ENCODE results near the gene ANKFN1.

Gene ANKFN1

GRCh38 chr17:56545106-56545505 is 391.8 kb downstream of the ANKFN1 start:
- Histone ChIP-seq H3K9me3 (ENCODE audit: insufficient read depth, low read length) (no peaks in the 10 kb centered on the region), H3K9ac (ENCODE audit: low read length) (no peak overlapping the region), H3K4me3 (ENCODE audit: insufficient read depth, low read length, poor library complexity, severe bottlenecking) (no peak overlapping the region), H3K79me2 (ENCODE audit: insufficient read depth, low read length) (no peaks in the 10 kb centered on the region), H3K27me3 (ENCODE audit: low read length) (no peaks in the 10 kb centered on the region), H3K4me2 (ENCODE audit: low read depth, low read length, poor library complexity, severe bottlenecking) (no peak overlapping the region), H3F3A (ENCODE audit: insufficient read depth) (no peaks in the 10 kb centered on the region), H2AFZ (ENCODE audit: low read depth, low read length, severe bottlenecking) (no peak overlapping the region), H3K9me2 (replicated peaks; ENCODE audit: insufficient read depth, low read length) (no peaks in the 10 kb centered on the region), H3K36me3 (ENCODE audit: low read length) (no peaks in the 10 kb centered on the region), H4K20me1 (ENCODE audit: low read depth, low read length) (no peaks in the 10 kb centered on the region), H3K27ac (ENCODE audit: low read depth, low read length) (no peak overlapping the region)
- no peak for TF ChIP-seq EZH2phosphoT487 (conservative IDR thresholded peaks at IDR 0.05; ENCODE audit: low read length)
- TF ChIP-seq, protein P1, sequence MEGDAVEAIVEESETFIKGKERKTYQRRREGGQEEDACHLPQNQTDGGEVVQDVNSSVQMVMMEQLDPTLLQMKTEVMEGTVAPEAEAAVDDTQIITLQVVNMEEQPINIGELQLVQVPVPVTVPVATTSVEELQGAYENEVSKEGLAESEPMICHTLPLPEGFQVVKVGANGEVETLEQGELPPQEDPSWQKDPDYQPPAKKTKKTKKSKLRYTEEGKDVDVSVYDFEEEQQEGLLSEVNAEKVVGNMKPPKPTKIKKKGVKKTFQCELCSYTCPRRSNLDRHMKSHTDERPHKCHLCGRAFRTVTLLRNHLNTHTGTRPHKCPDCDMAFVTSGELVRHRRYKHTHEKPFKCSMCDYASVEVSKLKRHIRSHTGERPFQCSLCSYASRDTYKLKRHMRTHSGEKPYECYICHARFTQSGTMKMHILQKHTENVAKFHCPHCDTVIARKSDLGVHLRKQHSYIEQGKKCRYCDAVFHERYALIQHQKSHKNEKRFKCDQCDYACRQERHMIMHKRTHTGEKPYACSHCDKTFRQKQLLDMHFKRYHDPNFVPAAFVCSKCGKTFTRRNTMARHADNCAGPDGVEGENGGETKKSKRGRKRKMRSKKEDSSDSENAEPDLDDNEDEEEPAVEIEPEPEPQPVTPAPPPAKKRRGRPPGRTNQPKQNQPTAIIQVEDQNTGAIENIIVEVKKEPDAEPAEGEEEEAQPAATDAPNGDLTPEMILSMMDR (IDR thresholded peaks at IDR 0.05; ENCODE audit: insufficient read depth, low read length, poor library complexity, severe bottlenecking): no peak

DNA sequence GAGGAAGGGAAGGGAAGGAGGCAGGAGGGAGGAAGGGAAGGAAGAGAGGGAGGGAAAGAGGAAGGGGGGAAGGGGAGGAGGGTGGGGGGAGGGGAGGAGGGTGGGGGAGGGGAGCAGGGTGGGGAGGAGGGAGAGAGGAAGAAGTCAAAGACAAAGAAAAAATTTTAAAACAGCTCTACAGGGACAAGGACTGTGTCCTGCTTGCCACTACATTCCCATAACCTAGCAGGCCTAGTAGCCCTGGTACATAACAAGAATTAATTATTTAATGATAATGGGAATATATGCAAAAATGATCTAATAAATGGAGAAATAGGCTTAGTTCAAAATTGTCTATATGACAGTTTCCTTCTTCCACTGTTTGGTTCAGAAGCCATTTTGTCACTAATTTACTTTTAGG is 392.7 kb downstream of the ANKFN1 start:
- Histone ChIP-seq H3K27ac (ENCODE audit: low read depth, low read length) (no peak overlapping the region), H3K27me3 (ENCODE audit: low read length) (no peaks in the 10 kb centered on the region), H3K9ac (ENCODE audit: low read length) (no peak overlapping the region), H3K9me3 (ENCODE audit: insufficient read depth, low read length) (no peaks in the 10 kb centered on the region), H3K4me3 (ENCODE audit: insufficient read depth, low read length, poor library complexity, severe bottlenecking) (no peak overlapping the region), H4K20me1 (ENCODE audit: low read depth, low read length) (no peaks in the 10 kb centered on the region), H3K9me2 (replicated peaks; ENCODE audit: insufficient read depth, low read length) (no peaks in the 10 kb centered on the region), H3F3A (ENCODE audit: insufficient read depth) (no peaks in the 10 kb centered on the region), H3K36me3 (ENCODE audit: low read length) (no peaks in the 10 kb centered on the region), H2AFZ (ENCODE audit: low read depth, low read length, severe bottlenecking) (no peak overlapping the region), H3K79me2 (ENCODE audit: insufficient read depth, low read length) (no peaks in the 10 kb centered on the region), H3K4me2 (ENCODE audit: low read depth, low read length, poor library complexity, severe bottlenecking) (no peak overlapping the region)
- TF ChIP-seq, protein P1 (IDR thresholded peaks at IDR 0.05; ENCODE audit: insufficient read depth, low read length, poor library complexity, severe bottlenecking): no peak

DNA sequence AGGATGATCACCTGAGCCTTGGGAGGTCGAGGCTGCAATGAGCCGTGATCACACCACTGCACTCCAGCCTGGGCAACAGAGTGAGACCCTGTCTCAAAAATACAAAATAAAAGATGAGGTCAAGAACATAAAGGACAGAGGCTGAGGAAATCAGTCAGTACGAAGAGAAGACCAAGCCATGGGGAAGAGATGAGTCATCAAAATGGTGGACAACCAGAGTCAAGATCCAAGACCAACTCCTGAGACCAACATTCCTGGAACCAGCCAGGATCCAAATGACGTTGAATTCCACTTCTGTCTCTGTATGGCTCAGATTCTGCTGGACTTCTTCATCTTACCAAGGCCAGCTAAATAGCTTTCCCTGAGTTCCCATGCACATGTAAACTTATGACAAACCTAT is 395.4 kb downstream of the ANKFN1 start:
- H4K20me1 ChIP-seq (ENCODE audit: low read depth, low read length): no peaks in the 10 kb centered on the region
- H3K9me2 ChIP-seq (replicated peaks; ENCODE audit: insufficient read depth, low read length): no peaks in the 10 kb centered on the region
- H3K9ac ChIP-seq (ENCODE audit: low read length): no peak overlapping the region
- H3F3A ChIP-seq (ENCODE audit: insufficient read depth): no peaks in the 10 kb centered on the region
- no peaks in the 10 kb centered on the region for H3K36me3 ChIP-seq (ENCODE audit: low read length)
- no peak overlapping the region for H2AFZ ChIP-seq (ENCODE audit: low read depth, low read length, severe bottlenecking)
- H3K79me2 ChIP-seq (ENCODE audit: insufficient read depth, low read length): no peaks in the 10 kb centered on the region
- no peak overlapping the region for H3K4me2 ChIP-seq (ENCODE audit: low read depth, low read length, poor library complexity, severe bottlenecking)
- H3K4me3 ChIP-seq (ENCODE audit: insufficient read depth, low read length, poor library complexity, severe bottlenecking): no peak overlapping the region
- no peaks in the 10 kb centered on the region for H3K27me3 ChIP-seq (ENCODE audit: low read length)
- no peak overlapping the region for H3K27ac ChIP-seq (ENCODE audit: low read depth, low read length)
- TF ChIP-seq, protein P1 (IDR thresholded peaks at IDR 0.05; ENCODE audit: insufficient read depth, low read length, poor library complexity, severe bottlenecking): no peak
- no peak for TF ChIP-seq EZH2phosphoT487 (conservative IDR thresholded peaks at IDR 0.05; ENCODE audit: low read length)
- no peaks in the 10 kb centered on the region for H3K9me3 ChIP-seq (ENCODE audit: insufficient read depth, low read length)

- H4K20me1 ChIP-seq (ENCODE audit: low read depth, low read length): no peaks in the 10 kb centered on the region
- H3K9me2 ChIP-seq (replicated peaks; ENCODE audit: insufficient read depth, low read length): no peaks in the 10 kb centered on the region
- no peak overlapping the region for H3K4me3 ChIP-seq (ENCODE audit: insufficient read depth, low read length, poor library complexity, severe bottlenecking)
- H3K27me3 ChIP-seq (ENCODE audit: low read length): no peaks in the 10 kb centered on the region
- H3F3A ChIP-seq (ENCODE audit: insufficient read depth): no peaks in the 10 kb centered on the region
- H3K79me2 ChIP-seq (ENCODE audit: insufficient read depth, low read length): no peaks in the 10 kb centered on the region
- no peak for TF ChIP-seq EZH2phosphoT487 (conservative IDR thresholded peaks at IDR 0.05; ENCODE audit: low read length)
- TF ChIP-seq, protein P1 (IDR thresholded peaks at IDR 0.05; ENCODE audit: insufficient read depth, low read length, poor library complexity, severe bottlenecking): no peak
- H3K9ac ChIP-seq (ENCODE audit: low read length): no peak overlapping the region
- no peak overlapping the region for H3K27ac ChIP-seq (ENCODE audit: low read depth, low read length)
- no peak overlapping the region for H2AFZ ChIP-seq (ENCODE audit: low read depth, low read length, severe bottlenecking)
- no peaks in the 10 kb centered on the region for H3K9me3 ChIP-seq (ENCODE audit: insufficient read depth, low read length)
- no peaks in the 10 kb centered on the region for H3K36me3 ChIP-seq (ENCODE audit: low read length)
- no peak overlapping the region for H3K4me2 ChIP-seq (ENCODE audit: low read depth, low read length, poor library complexity, severe bottlenecking)
Measured at GRCh38 chr17:56549501-56549900, 396.2 kb downstream of the ANKFN1 start.

All from SU-DHL-6 (cell line).